Epithelial cell of esophagus (primary cell): Measurements from ENCODE around the gene RTL5.

ENCODE experiments used
- DNase-seq: peaks from one replicate; pipeline ENCODE4 v3.0.0; 2010; ENCODE audit warnings: low read depth
- H3K4me3 ChIP-seq: 2 replicates; pipeline ENCODE4 v1.5.1; 2011; ENCODE audit warnings: mild to moderate bottlenecking, low read length, control low read depth
- TF ChIP-seq, protein P1 (sequence below): IDR thresholded peaks from 2 replicates; pipeline ENCODE4 v1.5.1; 2011; ENCODE audit warnings: low read depth, mild to moderate bottlenecking, low read length, control low read depth, inconsistent platforms; ENCODE audit not compliant: insufficient read depth; ENCODE audit errors: missing control alignments

RTL5 gene

DNA sequence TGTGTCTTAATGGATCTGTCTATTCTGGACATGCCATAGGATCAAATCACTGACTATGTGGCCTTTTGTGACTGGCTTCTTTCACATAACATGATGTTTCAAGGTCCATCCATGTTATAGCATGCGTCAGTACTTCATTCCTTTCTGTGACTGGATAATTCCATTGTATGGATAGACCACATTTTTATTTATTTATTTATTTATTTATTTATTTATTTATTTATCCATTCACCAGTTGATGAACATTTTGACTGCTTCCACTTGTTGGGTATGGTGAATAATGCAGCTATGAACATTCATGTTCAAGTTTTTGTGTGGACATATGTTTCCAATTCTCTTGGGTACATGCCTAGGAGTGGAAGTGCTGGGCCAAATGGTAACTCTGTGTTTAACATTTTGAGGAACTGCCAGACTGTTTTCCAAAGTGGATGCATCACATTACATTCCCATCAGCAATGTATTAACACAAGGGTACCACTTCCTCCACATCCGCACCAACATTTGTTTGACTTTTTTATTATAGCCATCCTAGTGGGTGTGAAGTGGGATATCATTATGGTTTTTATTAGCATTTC lies 14.0 kb downstream of the RTL5 start:
- H3K4me3 ChIP-seq: no peak overlapping the region
- no peak for DNase-seq
- TF ChIP-seq, protein P1, sequence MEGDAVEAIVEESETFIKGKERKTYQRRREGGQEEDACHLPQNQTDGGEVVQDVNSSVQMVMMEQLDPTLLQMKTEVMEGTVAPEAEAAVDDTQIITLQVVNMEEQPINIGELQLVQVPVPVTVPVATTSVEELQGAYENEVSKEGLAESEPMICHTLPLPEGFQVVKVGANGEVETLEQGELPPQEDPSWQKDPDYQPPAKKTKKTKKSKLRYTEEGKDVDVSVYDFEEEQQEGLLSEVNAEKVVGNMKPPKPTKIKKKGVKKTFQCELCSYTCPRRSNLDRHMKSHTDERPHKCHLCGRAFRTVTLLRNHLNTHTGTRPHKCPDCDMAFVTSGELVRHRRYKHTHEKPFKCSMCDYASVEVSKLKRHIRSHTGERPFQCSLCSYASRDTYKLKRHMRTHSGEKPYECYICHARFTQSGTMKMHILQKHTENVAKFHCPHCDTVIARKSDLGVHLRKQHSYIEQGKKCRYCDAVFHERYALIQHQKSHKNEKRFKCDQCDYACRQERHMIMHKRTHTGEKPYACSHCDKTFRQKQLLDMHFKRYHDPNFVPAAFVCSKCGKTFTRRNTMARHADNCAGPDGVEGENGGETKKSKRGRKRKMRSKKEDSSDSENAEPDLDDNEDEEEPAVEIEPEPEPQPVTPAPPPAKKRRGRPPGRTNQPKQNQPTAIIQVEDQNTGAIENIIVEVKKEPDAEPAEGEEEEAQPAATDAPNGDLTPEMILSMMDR: no peak

DNA sequence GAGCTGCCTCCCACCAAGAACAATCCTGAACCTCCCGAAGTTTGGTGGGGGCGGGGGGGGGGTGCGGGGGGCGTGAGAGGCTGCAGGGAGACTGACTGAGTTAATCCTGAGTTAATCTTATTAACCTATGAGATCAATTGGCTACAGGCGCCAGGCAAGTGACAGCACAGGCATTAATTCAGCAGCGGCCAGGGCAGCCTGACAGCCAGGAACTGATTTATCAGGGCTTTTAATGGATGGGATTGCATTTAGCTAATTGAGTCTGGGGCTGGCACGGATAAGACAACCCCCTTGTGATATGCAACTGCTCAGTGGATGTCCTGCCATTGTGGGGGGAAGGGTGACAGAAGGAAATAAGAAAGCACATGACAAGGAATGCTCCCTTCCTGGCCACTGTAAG lies 16.3 kb downstream of the RTL5 start:
- H3K4me3 ChIP-seq: no peak overlapping the region
- DNase-seq: no peak
- TF ChIP-seq, protein P1: no peak

DNA sequence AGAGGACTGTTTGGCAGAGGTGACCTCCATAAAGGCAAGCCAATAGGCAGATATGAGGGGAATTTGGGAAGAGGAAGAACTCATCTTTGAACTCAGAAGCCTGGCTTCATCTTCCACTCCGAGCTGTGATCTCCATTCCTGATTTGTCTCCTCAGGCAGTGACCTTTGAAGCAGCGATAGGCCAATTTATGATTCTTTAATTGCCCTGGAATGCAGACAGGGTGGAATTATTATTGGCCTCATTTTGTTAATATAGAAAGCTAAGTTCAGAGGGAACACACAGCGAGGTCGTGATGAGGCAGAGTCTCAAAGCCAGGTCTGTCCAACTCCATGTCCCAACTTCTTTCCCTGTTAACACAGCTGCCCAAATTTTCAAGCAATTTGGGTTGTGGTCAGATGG lies 16.9 kb downstream of the RTL5 start:
- H3K4me3 ChIP-seq: no peak overlapping the region
- DNase-seq: no peak
- TF ChIP-seq, protein P1: no peak

DNA sequence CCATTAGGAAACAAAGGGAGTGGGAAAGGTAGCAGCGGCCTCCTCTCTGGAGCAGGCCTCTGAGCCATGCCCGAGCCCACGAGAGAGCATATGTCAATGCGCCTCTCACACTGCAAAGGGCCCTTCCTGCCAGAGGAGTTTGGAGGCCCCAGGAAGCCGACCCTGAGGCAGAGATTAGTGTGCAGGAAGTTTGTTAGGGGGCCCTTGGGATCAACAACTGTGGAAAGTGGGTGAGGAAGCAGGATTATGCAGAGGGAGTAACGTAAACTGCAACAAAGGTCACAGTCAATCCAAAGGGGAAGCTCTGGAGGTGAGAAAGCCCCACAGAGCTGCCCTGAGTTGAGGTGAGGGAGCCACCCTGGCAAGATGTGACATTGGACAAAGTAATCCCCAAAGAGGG lies 17.4 kb downstream of the RTL5 start:
- TF ChIP-seq, protein P1: no peak
- no peak for DNase-seq
- no peak overlapping the region for H3K4me3 ChIP-seq

DNA sequence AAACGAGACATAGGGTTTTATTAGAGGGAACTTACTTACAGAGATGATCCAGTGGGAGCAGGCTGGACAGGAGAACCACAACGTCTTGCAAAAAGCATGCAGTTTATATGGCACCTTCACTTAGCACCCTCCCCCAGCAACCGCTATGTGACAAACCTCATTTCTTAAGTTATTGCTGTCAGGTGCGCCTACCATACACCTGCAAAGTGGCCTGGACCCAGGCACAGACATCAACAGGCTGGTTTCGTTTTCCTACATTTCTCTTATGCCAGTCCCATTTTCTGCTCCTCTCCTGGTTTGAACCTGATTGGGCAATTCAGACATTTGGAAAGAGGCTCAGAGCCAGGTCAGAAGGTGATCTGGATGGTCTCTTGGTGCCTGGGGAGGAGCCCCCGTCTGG lies 18.3 kb downstream of the RTL5 start:
- H3K4me3 ChIP-seq: no peak overlapping the region
- TF ChIP-seq, protein P1: no peak
- no peak for DNase-seq

DNA sequence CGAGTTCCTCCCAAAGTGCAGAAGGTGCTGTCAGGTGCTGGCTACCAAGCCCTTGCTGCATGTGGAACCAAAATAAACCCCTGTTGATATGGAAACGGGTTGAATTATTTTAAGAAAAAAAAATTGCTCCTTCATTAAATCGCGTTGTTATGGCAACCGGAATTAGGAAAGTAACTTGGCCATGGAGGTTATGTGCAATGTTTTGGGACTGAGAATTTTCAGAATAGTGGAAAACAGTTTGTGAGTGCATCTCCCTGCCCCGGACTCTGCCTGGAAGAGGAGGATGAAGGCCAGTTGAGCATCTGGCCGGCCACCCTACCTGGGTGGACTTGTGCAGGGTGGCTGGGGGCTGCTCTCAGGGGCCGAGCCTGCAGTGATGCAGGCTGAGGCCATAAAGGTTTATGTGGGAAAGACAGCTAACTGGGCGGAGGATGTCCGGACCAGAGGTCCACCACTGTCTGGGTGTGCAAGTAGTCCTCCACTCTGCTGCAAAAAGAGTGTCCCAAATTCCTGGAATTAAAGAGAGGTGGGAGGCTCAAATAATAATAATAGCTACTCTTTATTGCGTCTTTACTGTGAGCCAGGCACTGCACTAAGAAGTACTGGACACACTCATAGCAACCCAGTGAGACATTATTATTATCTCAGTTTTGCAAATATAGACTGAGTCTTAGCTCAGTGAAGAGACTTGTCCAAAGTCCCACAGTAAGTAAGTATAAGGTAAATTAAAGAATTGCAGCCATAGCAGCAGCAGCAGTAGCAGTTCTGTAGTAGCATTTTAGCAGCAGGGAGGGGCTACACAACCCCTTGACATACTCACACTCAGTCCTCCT lies 20.6 kb downstream of the RTL5 start:
- H3K4me3 ChIP-seq: no peak overlapping the region
- DNase-seq: no peak
- TF ChIP-seq, protein P1: no peak
